LNCAP (cell line): Measurements from ENCODE around the gene RAB7A.
A peak's percentile ranks its signal among the peaks of the same experiment; 100 is the strongest.

ENCODE experiments used
- TF ChIP-seq, protein P1 (sequence below): fragments of 450-650 bp; IDR thresholded peaks from 2 replicates; pipeline ENCODE4 v1.5.1; 2017; ENCODE audit warnings: mild to moderate bottlenecking

The RAB7A gene

DNA sequence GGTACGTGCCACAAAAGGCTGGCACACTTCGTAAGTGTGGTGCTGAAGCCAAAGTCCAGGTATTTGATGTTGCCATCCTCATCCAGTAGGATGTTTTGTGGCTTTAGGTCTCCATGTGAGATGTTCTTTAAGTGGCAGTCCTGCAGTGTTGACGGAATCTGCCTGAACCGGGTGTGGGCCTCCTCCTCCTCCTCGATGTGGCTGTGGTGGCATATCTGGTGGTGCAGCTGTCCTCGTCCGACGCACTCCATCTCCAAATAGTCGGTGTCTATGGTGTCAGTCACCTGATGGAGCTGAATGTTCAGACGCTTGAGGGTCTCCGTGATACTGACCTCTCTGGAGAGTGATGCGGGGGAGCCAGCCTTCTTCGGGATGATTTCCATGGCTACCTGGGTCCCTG, 123.0 kb downstream of the RAB7A start:
- TF ChIP-seq, protein P1, sequence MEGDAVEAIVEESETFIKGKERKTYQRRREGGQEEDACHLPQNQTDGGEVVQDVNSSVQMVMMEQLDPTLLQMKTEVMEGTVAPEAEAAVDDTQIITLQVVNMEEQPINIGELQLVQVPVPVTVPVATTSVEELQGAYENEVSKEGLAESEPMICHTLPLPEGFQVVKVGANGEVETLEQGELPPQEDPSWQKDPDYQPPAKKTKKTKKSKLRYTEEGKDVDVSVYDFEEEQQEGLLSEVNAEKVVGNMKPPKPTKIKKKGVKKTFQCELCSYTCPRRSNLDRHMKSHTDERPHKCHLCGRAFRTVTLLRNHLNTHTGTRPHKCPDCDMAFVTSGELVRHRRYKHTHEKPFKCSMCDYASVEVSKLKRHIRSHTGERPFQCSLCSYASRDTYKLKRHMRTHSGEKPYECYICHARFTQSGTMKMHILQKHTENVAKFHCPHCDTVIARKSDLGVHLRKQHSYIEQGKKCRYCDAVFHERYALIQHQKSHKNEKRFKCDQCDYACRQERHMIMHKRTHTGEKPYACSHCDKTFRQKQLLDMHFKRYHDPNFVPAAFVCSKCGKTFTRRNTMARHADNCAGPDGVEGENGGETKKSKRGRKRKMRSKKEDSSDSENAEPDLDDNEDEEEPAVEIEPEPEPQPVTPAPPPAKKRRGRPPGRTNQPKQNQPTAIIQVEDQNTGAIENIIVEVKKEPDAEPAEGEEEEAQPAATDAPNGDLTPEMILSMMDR: no peak

GRCh38 chr3:128849911-128850455, 124.0 kb downstream of the RAB7A start:
- TF ChIP-seq, protein P1: peak; percentile 33; the same call in 1 of the 2 replicates

- TF ChIP-seq, protein P1: no peak
These were observed 124.6 kb downstream of the RAB7A start for GRCh38 chr3:128850544-128850943.

DNA sequence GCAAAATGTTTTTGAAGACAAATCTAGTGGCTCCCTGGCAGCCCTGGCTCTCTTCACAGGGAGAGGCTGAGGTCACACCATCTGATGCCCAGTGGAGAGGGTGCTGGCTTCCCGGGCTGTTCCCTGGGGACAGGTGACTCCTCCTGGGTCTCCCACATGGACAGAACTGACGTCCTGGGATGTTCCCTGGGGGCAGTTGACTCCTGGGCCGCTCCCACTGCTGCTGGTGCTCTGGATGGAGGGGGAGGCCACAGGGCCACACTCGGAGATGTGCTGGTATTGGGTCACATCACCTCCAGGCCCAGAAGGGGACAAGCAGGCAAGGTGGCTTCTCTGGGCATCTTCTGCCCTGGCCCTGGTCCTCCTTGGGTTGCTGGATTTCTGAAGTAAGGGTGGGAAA, 125.6 kb downstream of the RAB7A start:
- TF ChIP-seq, protein P1: no peak

DNA sequence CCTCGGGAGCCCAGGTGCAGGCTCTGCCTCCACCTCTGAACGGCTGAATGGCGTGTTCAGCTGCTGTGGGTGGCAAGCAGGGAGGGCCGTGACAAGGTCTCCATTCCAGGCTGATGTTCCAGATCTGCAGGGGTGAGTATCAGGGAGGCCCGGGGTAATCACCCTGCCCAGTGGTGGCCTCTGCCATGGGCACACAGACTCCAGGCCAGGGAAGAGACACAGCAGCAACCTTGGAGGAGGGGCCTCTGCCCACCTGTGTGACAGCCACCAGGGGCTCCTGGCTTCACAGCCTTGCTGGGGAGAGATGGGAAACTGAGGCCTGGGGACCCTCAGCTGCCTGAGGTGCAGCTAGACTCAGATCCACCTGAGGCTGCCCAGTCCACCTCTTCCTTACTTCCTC, 127.8 kb downstream of the RAB7A start:
- TF ChIP-seq, protein P1: no peak

DNA sequence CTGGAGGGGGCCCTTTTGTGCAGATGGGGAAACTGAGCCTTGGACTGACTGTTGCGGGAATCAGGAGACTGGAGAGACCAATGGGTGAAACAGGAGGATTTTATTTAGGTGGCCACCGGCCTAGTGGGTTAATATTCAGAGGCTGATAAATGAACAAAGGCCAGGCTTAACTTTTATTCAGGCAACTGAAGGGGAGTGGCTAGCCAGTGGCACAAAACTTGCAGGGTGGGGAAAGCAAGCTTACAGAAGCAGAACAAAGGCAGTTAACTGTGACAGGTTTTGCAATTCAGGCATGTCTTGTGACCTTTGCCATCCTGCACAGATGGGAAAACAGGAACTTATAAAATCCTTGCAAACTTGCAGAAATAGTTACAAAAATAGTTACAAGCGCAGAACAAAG, 128.5 kb downstream of the RAB7A start:
- TF ChIP-seq, protein P1: no peak

DNA sequence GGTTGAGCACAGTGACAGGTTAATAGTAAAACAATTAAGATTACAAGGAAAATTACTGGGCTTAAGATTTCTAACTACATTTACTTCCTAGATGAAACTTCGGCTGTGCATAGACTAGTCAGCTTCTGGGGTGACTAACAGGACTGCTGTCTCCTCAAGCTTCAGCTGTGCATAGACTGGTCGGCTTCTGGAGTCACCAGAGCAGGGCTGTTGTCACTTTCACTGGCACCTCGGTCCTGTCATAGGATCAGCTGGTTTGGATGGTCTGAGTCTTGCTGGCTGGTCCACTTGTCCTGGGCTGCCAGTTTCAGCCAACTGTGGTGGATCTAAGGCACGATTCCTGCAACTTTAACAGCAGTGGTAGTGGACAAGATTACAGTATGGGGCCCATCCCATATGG, 129.6 kb downstream of the RAB7A start:
- TF ChIP-seq, protein P1: no peak

GRCh38 chr3:128858167-128858566, 132.2 kb downstream of the RAB7A start:
- TF ChIP-seq, protein P1: no peak
